HepG2 (cell line): Measurements from ENCODE around the gene SEC63. TPM values are rescaled to one million over a fixed set of nuclear protein-coding genes. Genes with fewer than 3 reads are reported as not detected.

Experiments used
- AHR ChIP-seq: IDR thresholded peaks from 2 replicates; pipeline ENCODE4 v1.6.1; 2018; ENCODE audit warnings: missing genetic modification reagents, missing compliant biosample characterization
- ATF3 ChIP-seq: sonication (generic); formaldehyde crosslinking; IDR thresholded peaks from 2 replicates; pipeline ENCODE4 v1.4.0; 2020; ENCODE audit warnings: missing genetic modification reagents
- CHCHD3 ChIP-seq: sonication (generic); formaldehyde crosslinking; IDR thresholded peaks from 2 replicates; pipeline ENCODE4 v1.8.0; 2022; ENCODE audit warnings: mild to moderate bottlenecking, missing genetic modification reagents, moderate library complexity
- KLF16 ChIP-seq, 2 experiments: sonication (generic) in 1 of 2; formaldehyde crosslinking in 1 of 2; IDR thresholded peaks; 2 replicates each; pipeline versions ENCODE4 v1.6.1 to v1.8.0; 2016 to 2023; ENCODE audit warnings: missing genetic modification reagents in 2 of 2, missing compliant biosample characterization in 1 of 2
- MBNL3 ChIP-seq: fragments of 250-450 bp; sonication (Bioruptor Pico); conservative IDR thresholded peaks from 2 replicates; pipeline ENCODE4 v1.8.0; 2022; ENCODE audit warnings: mild to moderate bottlenecking, inconsistent platforms
- MTF2 ChIP-seq: sonication (generic); formaldehyde crosslinking; IDR thresholded peaks from 2 replicates; pipeline ENCODE4 v1.5.0; 2020; ENCODE audit warnings: missing genetic modification reagents, borderline replicate concordance
- NRL ChIP-seq: sonication (generic); formaldehyde crosslinking; IDR thresholded peaks from 2 replicates; pipeline ENCODE4 v1.5.0; 2020; ENCODE audit warnings: missing genetic modification reagents, mild to moderate bottlenecking, moderate library complexity, borderline replicate concordance
- PLRG1 ChIP-seq: fragments of 450-650 bp; conservative IDR thresholded peaks from 2 replicates; pipeline ENCODE4 v1.6.1; 2016
- POGK ChIP-seq: sonication (generic); formaldehyde crosslinking; conservative IDR thresholded peaks from 2 replicates; pipeline ENCODE4 v1.8.0; 2022; ENCODE audit warnings: mild to moderate bottlenecking, moderate library complexity, missing genetic modification reagents
- SOX6 ChIP-seq, 2 experiments: fragments of 450-650 bp in 1 of 2; sonication (generic) in 1 of 2; formaldehyde crosslinking in 1 of 2; IDR thresholded peaks; 2 replicates each; pipeline versions ENCODE4 v1.4.0 to v1.6.1; 2017 to 2020; ENCODE audit warnings: antibody characterized with exemption in 1 of 2, mild to moderate bottlenecking in 1 of 2, missing genetic modification reagents in 1 of 2
- TOPORS ChIP-seq: sonication (generic); formaldehyde crosslinking; IDR thresholded peaks from 2 replicates; pipeline ENCODE4 v1.8.0; 2023; ENCODE audit warnings: mild to moderate bottlenecking, missing genetic modification reagents
- ZNF205 ChIP-seq: IDR thresholded peaks from 2 replicates; pipeline ENCODE4 v1.6.1; 2018; ENCODE audit warnings: missing biosample characterization, missing genetic modification reagents
- ZNF451 ChIP-seq: sonication (generic); formaldehyde crosslinking; IDR thresholded peaks from 2 replicates; pipeline ENCODE4 v1.5.0; 2020; ENCODE audit warnings: mild to moderate bottlenecking, missing genetic modification reagents
- ZNF703 ChIP-seq: sonication (generic); formaldehyde crosslinking; IDR thresholded peaks from 2 replicates; pipeline ENCODE4 v1.5.1; 2020; ENCODE audit warnings: missing genetic modification reagents, mild to moderate bottlenecking, moderate library complexity, borderline replicate concordance
- ZNF891 ChIP-seq: sonication (generic); formaldehyde crosslinking; IDR thresholded peaks from 2 replicates; pipeline ENCODE4 v1.5.0; 2020; ENCODE audit warnings: mild to moderate bottlenecking, missing genetic modification reagents
- polyA plus RNA-seq, 8 experiments: library from polyadenylated mRNA; depleted of rRNA in 3 of 8; stranded (reverse) in 7 of 8; unstranded in 1 of 8; fragments of >200 nt; fragmentation: Illumina TruSeq in 4 of 8; extraction: Trizol in 4 of 8; gene quantifications; 2 replicates each; pipeline versions ENCODE4 v1.2.1 to v1.2.3, GENCODE V29; 2011 to 2016; ENCODE audit warnings: low read depth in 4 of 8, missing spikeins in 1 of 8, mixed read lengths in 1 of 8; ENCODE audit not compliant: insufficient read depth in 1 of 8
- total RNA-seq, 5 experiments: library from RNA; depleted of rRNA; stranded (reverse); fragments of >200 nt; fragmentation: Illumina TruSeq; extraction: Trizol; gene quantifications; 2 replicates each; pipeline ENCODE4 v1.2.3, GENCODE V29; 2016; ENCODE audit warnings: low read depth in 1 of 5
- TF ChIP-seq, protein P1 (sequence below): sonication (generic); formaldehyde crosslinking; IDR thresholded peaks from 2 replicates; pipeline ENCODE4 v1.8.1; 2023; ENCODE audit warnings: mild to moderate bottlenecking, missing genetic modification reagents
- TF ChIP-seq, protein P2 (sequence below): sonication (generic); formaldehyde crosslinking; IDR thresholded peaks from 2 replicates; pipeline ENCODE4 v1.5.0; 2020; ENCODE audit warnings: mild to moderate bottlenecking, missing genetic modification reagents
- TF ChIP-seq, protein P3 (sequence below): IDR thresholded peaks from 2 replicates; pipeline ENCODE4 v1.6.1; 2012; ENCODE audit warnings: inconsistent platforms
- TF ChIP-seq, protein P4 (sequence below): sonication (generic); formaldehyde crosslinking; IDR thresholded peaks from 2 replicates; pipeline ENCODE4 v1.4.0; 2020; ENCODE audit warnings: missing genetic modification reagents

The SEC63 gene
- total and polyA plus RNA-seq, 2 of the 13 experiments (the other 11 are each of a cell fraction or from before 2014, with no cell fraction given), result 20.2 to 45.9 TPM

GRCh38 chr6:107847844-107848802, 109.9 kb downstream of the SEC63 start (continued):
- TF ChIP-seq, protein P1, sequence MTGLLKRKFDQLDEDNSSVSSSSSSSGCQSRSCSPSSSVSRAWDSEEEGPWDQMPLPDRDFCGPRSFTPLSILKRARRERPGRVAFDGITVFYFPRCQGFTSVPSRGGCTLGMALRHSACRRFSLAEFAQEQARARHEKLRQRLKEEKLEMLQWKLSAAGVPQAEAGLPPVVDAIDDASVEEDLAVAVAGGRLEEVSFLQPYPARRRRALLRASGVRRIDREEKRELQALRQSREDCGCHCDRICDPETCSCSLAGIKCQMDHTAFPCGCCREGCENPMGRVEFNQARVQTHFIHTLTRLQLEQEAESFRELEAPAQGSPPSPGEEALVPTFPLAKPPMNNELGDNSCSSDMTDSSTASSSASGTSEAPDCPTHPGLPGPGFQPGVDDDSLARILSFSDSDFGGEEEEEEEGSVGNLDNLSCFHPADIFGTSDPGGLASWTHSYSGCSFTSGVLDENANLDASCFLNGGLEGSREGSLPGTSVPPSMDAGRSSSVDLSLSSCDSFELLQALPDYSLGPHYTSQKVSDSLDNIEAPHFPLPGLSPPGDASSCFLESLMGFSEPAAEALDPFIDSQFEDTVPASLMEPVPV (CRISPR knock-in tag), result 0 out of 2 replicates have a peak, but pooled peaks have one; percentile 59
- TF ChIP-seq SOX6 (IDR thresholded peaks at IDR 0.05) (no peak), SOX6 (CRISPR knock-in tag; IDR thresholded peaks at IDR 0.05) (peak; percentile 57), MTF2 (CRISPR knock-in tag) (no peak), MBNL3 (CRISPR knock-in tag) (no peak), ZNF205 (CRISPR knock-in tag) (peak; percentile 29; the same call in 1 of the 2 replicates), POGK (peak; percentile 81), AHR (no peak), ZNF891 (CRISPR knock-in tag) (peak; percentile 93), NRL (CRISPR knock-in tag) (peak; percentile 56), ZNF451 (CRISPR knock-in tag) (peak; percentile 25; the same call in 1 of the 2 replicates), ATF3 (CRISPR knock-in tag) (peak; percentile 39; the same call in 1 of the 2 replicates), ZNF703 (CRISPR knock-in tag) (no peak), KLF16 (CRISPR knock-in tag; IDR thresholded peaks at IDR 0.05) (peak in 1 of 2 experiments; percentile 75; a peak in 1 of 4 replicates), PLRG1 (no peak), CHCHD3 (0 out of 2 replicates have a peak, but pooled peaks have one; percentile 55), TOPORS (CRISPR knock-in tag) (peak; percentile 56; the same call in 1 of the 2 replicates)
- TF ChIP-seq, protein P2, sequence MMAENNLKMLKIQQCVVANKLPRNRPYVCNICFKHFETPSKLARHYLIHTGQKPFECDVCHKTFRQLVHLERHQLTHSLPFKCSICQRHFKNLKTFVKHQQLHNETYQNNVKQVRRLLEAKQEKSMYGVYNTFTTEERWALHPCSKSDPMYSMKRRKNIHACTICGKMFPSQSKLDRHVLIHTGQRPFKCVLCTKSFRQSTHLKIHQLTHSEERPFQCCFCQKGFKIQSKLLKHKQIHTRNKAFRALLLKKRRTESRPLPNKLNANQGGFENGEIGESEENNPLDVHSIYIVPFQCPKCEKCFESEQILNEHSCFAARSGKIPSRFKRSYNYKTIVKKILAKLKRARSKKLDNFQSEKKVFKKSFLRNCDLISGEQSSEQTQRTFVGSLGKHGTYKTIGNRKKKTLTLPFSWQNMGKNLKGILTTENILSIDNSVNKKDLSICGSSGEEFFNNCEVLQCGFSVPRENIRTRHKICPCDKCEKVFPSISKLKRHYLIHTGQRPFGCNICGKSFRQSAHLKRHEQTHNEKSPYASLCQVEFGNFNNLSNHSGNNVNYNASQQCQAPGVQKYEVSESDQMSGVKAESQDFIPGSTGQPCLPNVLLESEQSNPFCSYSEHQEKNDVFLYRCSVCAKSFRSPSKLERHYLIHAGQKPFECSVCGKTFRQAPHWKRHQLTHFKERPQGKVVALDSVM (CRISPR knock-in tag), result 0 out of 2 replicates have a peak, but pooled peaks have one; percentile 20
- TF ChIP-seq, protein P3, sequence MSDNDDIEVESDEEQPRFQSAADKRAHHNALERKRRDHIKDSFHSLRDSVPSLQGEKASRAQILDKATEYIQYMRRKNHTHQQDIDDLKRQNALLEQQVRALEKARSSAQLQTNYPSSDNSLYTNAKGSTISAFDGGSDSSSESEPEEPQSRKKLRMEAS, result peak; percentile 84
- TF ChIP-seq, protein P4, sequence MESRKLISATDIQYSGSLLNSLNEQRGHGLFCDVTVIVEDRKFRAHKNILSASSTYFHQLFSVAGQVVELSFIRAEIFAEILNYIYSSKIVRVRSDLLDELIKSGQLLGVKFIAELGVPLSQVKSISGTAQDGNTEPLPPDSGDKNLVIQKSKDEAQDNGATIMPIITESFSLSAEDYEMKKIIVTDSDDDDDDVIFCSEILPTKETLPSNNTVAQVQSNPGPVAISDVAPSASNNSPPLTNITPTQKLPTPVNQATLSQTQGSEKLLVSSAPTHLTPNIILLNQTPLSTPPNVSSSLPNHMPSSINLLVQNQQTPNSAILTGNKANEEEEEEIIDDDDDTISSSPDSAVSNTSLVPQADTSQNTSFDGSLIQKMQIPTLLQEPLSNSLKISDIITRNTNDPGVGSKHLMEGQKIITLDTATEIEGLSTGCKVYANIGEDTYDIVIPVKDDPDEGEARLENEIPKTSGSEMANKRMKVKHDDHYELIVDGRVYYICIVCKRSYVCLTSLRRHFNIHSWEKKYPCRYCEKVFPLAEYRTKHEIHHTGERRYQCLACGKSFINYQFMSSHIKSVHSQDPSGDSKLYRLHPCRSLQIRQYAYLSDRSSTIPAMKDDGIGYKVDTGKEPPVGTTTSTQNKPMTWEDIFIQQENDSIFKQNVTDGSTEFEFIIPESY (CRISPR knock-in tag), result peak; percentile 25; the same call in 1 of the 2 replicates
